ENCODE results near the gene FAM237A. TPM values are rescaled to one million over a fixed set of nuclear protein-coding genes. Genes with fewer than 3 reads are reported as not detected.

The FAM237A gene
- total RNA-seq, 1 experiment from 2014 or later = not detected

DNA sequence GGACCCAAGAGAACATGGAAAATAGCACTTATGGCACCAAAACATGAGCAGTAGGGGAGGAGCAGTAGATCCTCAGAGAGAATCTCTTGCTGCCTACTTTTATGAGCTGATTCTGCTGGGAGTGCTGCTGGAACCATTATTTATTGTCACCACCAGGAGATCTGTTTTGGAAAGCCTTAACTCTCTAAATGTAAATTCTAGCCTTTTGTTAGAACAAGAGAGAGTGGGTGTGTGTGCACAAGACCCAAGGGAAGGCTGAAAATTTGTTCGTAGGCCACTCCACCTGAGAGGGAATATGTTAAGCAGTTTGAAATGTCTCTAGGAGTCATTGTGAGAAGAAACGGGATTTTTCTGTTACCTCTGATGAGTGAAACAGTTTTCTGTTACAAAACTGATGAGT is 16.2 kb upstream of the FAM237A start:
- H3K9ac ChIP-seq (ENCODE audit: low read length) = no peak overlapping the region
- BruUV-seq (replicated peaks) = no TSS peak
- ChIA-PET CTCF (no interaction called here), POLR2A (no interaction called here), RAD21 (ENCODE audit: low non-redundant PET in 1 of 2, low total read pairs in 2 of 2, uncharacterized antibody in 2 of 2, unreplicated experiment in 2 of 2) (no interaction called here)
- H3K27me3 ChIP-seq (ENCODE audit: insufficient read depth, low read length) = no peaks in the 10 kb centered on the region
- H3K27ac ChIP-seq (ENCODE audit: low read depth, low read length) = no peak overlapping the region
- H3K36me3 ChIP-seq (ENCODE audit: control insufficient read depth in 1 of 2, insufficient read depth in 2 of 2, low read length in 2 of 2) = no peaks in the 10 kb centered on the region
- H3K4me3 ChIP-seq (replicated peaks in 1 of 2; ENCODE audit: low read depth in 1 of 2, low read length in 2 of 2) = no peak overlapping the region
- intact Hi-C loops (cut with micrococcal nuclease) = no loop called here
- TF ChIP-seq POLR2A (IDR thresholded peaks at IDR 0.05; ENCODE audit: borderline replicate concordance, extremely low read depth, insufficient read depth, insufficient read length) = no peak
- TF ChIP-seq RAD21 (IDR thresholded peaks at IDR 0.05; ENCODE audit: low read depth) = no peak
- no peak for TF ChIP-seq POLR2AphosphoS5 (IDR thresholded peaks at IDR 0.05; ENCODE audit: low read depth, low read length)
- H3K79me2 ChIP-seq (ENCODE audit: insufficient read depth, low read length) = no peaks in the 10 kb centered on the region
- H2AFZ ChIP-seq (ENCODE audit: low read depth, low read length, poor library complexity, severe bottlenecking) = no peak overlapping the region
- no peaks in the 10 kb centered on the region for H3K9me2 ChIP-seq (ENCODE audit: insufficient read depth)
- ATAC-seq = no peak
- DNase-seq (ENCODE audit: low read depth, low spot score) = no peak
- H4K20me1 ChIP-seq (ENCODE audit: insufficient read depth) = no peaks in the 10 kb centered on the region
- H3K4me2 ChIP-seq (ENCODE audit: low read length) = no peak overlapping the region
- H3K4me1 ChIP-seq (ENCODE audit: control insufficient read depth in 1 of 2, insufficient read depth in 2 of 2, low read length in 2 of 2) = no peaks in the 10 kb centered on the region
- no peaks in the 10 kb centered on the region for H3K9me3 ChIP-seq (ENCODE audit: control insufficient read depth in 1 of 2, insufficient read depth in 1 of 2, low read depth in 1 of 2, low read length in 2 of 2)

DNA sequence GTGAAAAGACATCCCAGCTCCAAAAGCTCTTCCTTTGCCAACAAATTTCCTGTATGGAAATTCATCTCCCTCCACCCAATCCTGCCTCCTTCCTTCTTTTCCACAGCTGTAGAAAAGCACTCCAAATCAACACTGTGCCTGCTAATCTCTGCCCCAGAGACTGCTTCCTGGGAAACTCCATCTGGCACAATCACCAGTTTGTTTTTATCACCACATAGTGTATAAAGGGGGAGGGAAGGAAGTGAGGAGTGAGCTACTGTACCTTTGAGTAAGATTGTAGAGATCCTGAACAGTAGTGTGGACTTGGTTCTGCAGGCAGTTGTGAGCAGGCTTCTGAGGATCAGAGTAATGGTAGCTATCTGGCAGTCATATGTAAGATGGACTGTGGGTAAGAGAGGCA is 14.7 kb upstream of the FAM237A start:
- CTCF ChIA-PET = no interaction called here
- H3K4me3 ChIP-seq (replicated peaks in 1 of 2; ENCODE audit: low read depth in 1 of 2, low read length in 2 of 2) = no peak overlapping the region
- TF ChIP-seq POLR2AphosphoS5 (IDR thresholded peaks at IDR 0.05; ENCODE audit: low read depth, low read length) (no peak), ZNF274 (IDR thresholded peaks at IDR 0.05; ENCODE audit: low read depth, low read length) (no peak), SP1 (IDR thresholded peaks at IDR 0.05; ENCODE audit: low read depth) (no peak), JUND (IDR thresholded peaks at IDR 0.05) (no peak), CBX3 (IDR thresholded peaks at IDR 0.05; ENCODE audit: low read depth) (no peak), YY1 (IDR thresholded peaks at IDR 0.05; ENCODE audit: extremely low read depth, insufficient replicate concordance, low read depth, low read length) (no peak), POLR2A (IDR thresholded peaks at IDR 0.05; ENCODE audit: borderline replicate concordance, extremely low read depth, insufficient read depth, insufficient read length) (no peak), ZBTB33 (IDR thresholded peaks at IDR 0.05; ENCODE audit: extremely low read depth, insufficient replicate concordance, low read length) (no peak), TCF7L2 (IDR thresholded peaks at IDR 0.05; ENCODE audit: borderline replicate concordance, extremely low read depth, insufficient read depth, insufficient read length) (no peak), CTCF (IDR thresholded peaks at IDR 0.05 in 2 of 3, conservative IDR thresholded peaks at IDR 0.05 in 1 of 3; ENCODE audit: borderline replicate concordance in 1 of 3, insufficient read depth in 1 of 3, low read depth in 2 of 3, low read length in 2 of 3) (no peak), ZFX (IDR thresholded peaks at IDR 0.05) (no peak), SIN3A (IDR thresholded peaks at IDR 0.05; ENCODE audit: low read depth) (no peak)
- no peak for ATAC-seq
- RAD21 ChIA-PET (ENCODE audit: low non-redundant PET in 1 of 2, low total read pairs in 2 of 2, uncharacterized antibody in 2 of 2, unreplicated experiment in 2 of 2) = no interaction called here
- no peak for DNase-seq (ENCODE audit: low read depth, low spot score)
- no peaks in the 10 kb centered on the region for H3K27me3 ChIP-seq (ENCODE audit: insufficient read depth, low read length)
- no peaks in the 10 kb centered on the region for H3K4me1 ChIP-seq (ENCODE audit: control insufficient read depth in 1 of 2, insufficient read depth in 2 of 2, low read length in 2 of 2)
- no peak overlapping the region for H2AFZ ChIP-seq (ENCODE audit: low read depth, low read length, poor library complexity, severe bottlenecking)
- H3K9ac ChIP-seq (ENCODE audit: low read length) = no peak overlapping the region
- H3K36me3 ChIP-seq (ENCODE audit: control insufficient read depth in 1 of 2, insufficient read depth in 2 of 2, low read length in 2 of 2) = no peaks in the 10 kb centered on the region
- H3K27ac ChIP-seq (ENCODE audit: low read depth, low read length) = no peak overlapping the region
- no peak overlapping the region for H3K4me2 ChIP-seq (ENCODE audit: low read length)
- H4K20me1 ChIP-seq (ENCODE audit: insufficient read depth) = no peaks in the 10 kb centered on the region
- BruUV-seq (replicated peaks) = no TSS peak
- no peaks in the 10 kb centered on the region for H3K79me2 ChIP-seq (ENCODE audit: insufficient read depth, low read length)
- H3K9me2 ChIP-seq (ENCODE audit: insufficient read depth) = no peaks in the 10 kb centered on the region
- POLR2A ChIA-PET = no interaction called here
- no peaks in the 10 kb centered on the region for H3K9me3 ChIP-seq (ENCODE audit: control insufficient read depth in 1 of 2, insufficient read depth in 1 of 2, low read depth in 1 of 2, low read length in 2 of 2)
- intact Hi-C loops (cut with micrococcal nuclease) = no loop called here

Data from HCT116 (cell line).